Stromal cell of bone marrow (primary cell): ENCODE data around the gene STMN1.
"Not testable (repeated sequence)": the region's sequence is repeated elsewhere in the genome, so short reads cannot be mapped to it uniquely, and the experiment has no call there.

Experiments
- DNase-seq: peaks from one replicate; pipeline ENCODE4 v3.0.0-alpha.2; 2012; ENCODE audit warnings: low read depth

The STMN1 gene

DNA sequence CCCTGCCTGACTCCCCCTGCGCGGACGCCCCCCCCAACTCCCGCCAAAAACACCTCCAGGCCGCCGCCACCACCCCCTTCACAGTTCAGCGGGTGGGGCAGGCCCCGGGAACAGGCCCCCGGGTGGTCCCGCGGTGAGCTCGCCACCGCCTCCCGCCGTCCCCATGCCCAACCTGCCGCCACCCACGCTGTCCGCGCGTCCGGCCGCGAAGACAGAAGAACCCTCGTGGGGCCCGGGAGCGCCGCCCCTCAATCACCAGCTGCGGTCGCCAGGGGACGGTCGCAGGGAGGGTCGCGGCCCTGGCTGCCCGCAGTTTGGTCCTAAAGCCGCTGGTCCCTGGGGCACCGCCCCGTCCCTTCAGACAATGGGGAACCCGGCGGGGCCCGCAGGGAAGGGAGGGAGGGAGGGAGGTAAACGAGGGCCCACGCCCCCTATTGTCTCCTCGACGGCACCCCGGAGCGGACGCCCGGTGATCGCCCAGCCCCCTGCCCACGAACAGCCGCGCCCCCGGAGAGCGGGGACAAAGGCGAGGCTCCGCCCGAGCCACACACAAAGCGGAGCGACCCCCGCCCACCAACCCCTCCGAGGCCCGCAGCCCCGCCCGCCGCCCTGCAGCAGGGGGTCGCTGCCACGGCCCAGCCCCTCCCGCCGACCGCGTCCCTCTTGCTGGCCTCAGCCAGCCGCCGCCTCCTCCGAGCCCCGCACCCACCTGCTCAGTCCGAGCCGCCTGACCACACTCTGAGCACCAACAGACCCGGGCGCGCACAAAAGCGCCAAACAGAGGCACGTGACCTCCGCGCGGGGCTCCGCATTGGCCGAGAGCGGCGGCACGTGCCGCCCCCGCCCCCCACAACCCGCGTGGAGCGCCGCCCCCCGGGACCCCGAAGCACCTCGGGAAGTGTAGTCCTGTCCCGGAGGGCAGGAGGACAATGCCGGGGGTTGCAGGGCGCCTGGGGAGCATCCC, at the start of gene STMN1:
TSS of gene STMN1 (minus strand) at position 740 of the 964 bp plus-strand sequence. CDS start 1,743 bp downstream, outside the sequence.
- peak; percentile 73 for DNase-seq

GRCh38 chr1:25955553-25955952, 49.3 kb upstream of the STMN1 start:
- DNase-seq = no peak

DNA sequence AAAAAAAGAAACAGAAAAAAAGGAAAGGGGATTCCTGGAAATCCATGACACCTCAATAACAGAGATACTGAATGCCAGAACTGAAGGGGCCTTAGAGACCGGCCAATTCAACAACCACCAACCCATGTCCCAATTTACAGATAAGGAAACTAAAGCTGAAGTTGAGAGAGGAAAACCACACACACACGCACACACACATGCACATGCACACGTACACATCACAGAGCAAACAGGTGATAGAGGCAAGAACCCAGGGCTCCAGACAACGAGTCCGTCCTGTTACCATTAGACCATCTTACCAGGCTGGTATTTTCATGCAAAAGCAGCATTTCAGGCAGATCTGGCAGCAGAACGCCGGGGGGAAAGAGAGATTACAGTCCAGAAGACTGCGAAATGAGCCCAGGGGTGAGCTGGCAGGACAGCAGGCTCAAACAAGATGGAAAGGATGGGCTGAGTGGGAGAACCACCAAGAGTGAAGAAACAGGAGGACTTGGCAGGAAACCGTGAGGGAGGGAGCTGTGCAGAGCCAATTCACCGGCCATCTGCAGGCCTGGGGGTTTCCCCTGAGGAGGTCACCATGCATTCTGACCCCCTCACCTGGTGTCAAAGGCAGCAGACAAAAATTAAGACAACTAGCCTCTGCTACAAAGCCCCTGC, 48.2 kb upstream of the STMN1 start:
- DNase-seq = no peak

GRCh38 chr1:25952841-25953401, 46.7 kb upstream of the STMN1 start:
- DNase-seq = peak; percentile 3

- no peak for DNase-seq
These were observed 42.4 kb upstream of the STMN1 start for GRCh38 chr1:25948641-25949040.

DNA sequence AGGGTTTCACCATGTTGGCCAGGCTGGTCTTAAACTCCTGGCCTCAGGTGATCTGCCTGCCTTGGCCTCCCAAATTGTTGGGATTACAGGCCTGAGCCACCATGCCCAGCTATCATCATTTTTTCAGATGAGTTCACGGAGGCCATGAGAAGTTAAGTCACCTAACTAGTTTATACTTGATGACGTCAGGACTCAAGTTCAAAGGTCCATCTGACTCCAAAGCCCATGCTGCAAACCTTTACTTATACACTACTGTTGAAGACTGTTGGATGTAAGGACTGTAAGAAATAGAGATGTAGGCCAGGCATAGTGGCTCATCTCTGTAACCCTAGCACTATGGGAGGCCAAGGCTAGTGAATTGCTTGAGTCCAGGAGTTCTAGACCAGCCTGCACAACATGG, 40.8 kb upstream of the STMN1 start:
- no peak for DNase-seq

GRCh38 chr1:25945761-25946160, 39.5 kb upstream of the STMN1 start:
- DNase-seq = no peak

DNA sequence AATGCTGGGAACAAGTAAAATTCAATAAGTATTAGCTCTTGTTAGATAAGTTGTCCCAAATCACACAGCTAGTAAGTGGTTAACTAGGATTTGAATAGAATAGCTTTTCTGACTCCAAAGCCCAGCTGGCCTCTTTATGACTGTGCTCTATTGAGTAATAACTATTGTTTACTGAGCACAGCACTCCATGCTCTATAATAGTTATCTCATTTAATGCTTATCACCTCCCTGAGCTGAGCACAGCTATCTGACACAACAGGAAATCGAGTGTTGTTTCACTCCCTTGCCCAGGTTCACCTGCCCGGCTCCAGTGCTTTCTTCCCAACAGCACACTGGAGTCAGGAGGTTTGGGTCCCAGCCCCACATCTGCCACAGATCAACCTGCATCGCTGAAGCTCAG, 38.8 kb upstream of the STMN1 start:
- DNase-seq = no peak

DNA sequence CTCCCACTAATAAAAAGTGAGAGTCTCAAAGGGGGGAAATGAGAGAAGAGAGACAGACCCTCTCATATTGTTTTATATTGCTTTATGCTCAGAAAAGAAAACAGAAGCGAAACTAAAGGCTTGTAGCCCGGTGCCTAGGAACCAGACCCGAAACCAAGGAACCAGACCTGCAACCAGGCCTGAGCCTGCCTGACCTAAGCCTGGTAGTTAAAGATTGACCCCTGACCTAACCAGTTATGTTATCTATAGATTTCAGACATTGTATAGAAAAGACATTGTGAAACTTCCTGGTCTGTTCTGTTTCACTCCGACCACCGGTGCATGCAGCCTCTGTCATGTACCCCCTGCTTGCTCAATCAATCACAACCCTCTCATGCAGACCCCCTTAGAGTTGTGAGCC, 37.3 kb upstream of the STMN1 start:
- DNase-seq = not testable (repeated sequence)

- no peak for DNase-seq
These were observed 30.7 kb upstream of the STMN1 start for GRCh38 chr1:25936947-25937346.

- no peak for DNase-seq
These were observed 27.5 kb upstream of the STMN1 start for GRCh38 chr1:25933479-25934365.

- DNase-seq = not testable (repeated sequence)
These were observed 26.7 kb upstream of the STMN1 start for GRCh38 chr1:25932811-25933400.

DNA sequence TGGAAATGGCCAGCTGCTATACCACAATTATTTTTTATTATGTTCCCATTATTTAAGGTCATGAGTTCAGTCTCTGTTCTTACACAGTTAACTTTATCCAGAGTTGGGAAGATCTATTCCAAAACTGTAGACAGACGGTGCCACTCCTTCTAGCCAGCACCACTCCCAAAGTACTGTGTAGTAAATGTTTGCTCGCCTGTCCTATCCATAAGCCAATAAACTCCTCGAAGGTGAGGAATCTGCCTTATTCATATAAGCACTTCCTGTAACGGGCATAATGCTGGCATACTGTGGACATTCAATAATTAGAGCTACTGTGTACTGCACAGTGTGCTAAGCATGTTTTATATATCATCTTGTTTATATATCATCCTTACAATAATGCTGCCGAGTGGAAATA, 26.1 kb upstream of the STMN1 start:
- DNase-seq = no peak

DNA sequence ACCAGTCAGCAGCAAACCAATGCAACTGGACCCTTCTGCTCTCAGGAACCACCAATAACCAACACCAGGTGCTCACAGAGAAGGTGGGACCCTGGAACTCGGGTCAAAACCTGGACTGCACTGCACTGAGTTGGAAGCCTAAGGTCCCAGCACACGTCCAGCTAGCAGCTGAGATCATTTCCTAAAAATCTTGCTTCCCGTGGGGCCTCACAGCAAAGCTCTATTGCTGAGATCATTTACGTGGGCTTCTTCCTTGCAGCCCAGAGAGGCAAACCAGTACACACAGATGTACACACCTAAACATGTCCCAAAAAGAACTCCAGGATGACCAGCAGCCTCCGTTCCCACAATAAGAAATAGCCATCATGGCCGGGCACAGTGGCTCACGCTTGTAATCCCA, 22.8 kb upstream of the STMN1 start:
- no peak for DNase-seq

DNA sequence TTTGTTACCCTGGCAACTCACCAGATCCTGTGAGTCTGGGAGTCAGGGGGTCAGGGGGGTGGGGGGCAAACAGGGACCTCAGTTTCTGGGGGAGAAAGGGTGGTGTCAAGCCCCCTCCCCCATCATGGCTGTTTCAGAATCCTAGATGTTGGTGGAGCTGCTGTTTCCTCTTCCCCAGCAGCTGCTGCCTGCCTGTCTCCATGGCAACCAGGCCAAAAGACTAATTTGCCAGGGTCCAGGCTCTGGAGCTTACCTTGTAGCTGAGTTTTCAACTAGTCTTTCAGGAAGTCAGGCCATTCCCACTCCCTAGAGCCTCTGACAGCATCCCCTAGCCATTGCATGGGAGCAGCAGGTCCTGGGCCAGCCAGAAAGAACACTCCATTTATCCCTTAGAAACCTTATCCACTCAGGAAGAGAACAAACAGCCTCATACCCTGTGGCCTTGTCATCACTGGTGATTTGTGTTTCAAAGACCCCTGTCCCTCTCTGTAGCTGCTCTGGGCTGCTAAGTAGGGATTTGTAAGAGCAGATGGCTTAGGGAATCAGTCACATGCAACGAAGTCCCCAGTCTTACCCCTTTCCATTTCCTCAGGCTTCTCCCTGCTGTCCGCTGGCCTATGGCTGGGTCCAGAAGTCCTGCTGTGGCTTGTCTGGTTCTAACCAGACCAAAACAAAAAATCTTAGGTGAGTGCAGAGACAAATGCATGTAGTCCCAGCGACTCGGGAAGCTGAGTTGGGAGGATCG, 21.5 kb upstream of the STMN1 start:
- DNase-seq = no peak

DNA sequence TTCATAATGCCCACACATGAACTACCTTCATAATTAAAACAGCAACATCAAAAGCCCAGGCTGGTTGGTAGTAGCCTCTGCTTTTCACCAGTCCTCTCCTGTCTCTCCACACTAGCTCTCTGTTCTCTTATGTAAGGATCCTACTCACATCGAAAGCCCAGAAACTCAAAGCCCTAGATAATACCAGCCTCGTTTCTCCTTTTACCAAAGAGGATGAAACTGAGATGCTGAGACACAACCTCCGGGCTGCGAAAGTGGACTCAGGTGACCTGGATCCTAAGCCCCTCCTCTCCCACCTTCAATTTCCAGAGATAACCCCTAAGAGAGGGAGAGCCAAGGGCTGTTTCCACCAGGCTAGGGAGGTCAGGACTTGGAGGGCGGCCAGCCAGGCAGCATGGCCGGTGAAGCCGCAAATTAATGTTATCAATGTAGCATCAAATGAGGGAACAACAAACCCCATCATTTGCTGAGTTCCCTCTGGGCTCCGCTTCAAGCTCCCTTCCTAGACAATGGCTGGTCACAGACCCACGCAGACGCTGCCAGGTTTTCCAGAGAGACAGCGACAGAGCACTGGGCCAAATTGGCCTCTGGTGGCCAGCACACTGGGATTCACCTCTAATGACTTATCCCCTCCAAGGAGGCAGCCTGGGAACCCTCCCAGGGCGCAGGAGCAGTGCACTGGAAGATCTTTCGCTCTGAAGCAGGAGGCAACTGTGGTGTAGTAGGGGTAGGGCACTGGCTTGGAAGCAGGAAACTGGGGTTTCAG, 20.7 kb upstream of the STMN1 start:
- DNase-seq = no peak

DNA sequence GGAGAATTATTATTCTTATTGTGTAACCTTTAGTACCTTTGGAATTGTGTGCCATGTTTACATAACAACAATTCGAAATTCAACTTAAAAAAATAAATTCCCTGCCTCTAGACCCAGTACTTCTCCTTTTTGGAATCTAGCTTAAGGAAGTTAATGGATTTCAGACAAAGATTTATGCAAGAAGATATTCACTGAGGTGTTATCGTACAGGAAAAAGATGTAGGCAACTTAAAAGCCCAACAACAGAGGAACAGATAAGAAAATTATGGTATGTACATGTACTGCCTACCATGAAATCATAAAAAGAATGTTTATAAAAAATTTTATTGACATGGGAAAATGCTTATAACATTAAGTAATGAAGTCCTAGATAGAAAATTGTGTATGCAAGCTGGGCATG, 18.2 kb upstream of the STMN1 start:
- no peak for DNase-seq

- no peak for DNase-seq
These were observed 16.8 kb upstream of the STMN1 start for GRCh38 chr1:25922971-25923552.
